CD14-positive monocyte (primary cell): ENCODE data around the gene SLC9C1. TPM values are rescaled to one million over a fixed set of nuclear protein-coding genes. Genes with fewer than 3 reads are reported as not detected.

Source experiments
- DNase-seq, 3 donors: peaks; one replicate each; pipeline ENCODE4 v3.0.0-alpha.2; 2011 to 2022
- H2AFZ ChIP-seq: 2 replicates; pipeline ENCODE4 v1.6.0; 2012; ENCODE audit warnings: mild to moderate bottlenecking, low read depth, low read length, inconsistent platforms; ENCODE audit not compliant: insufficient read depth, poor library complexity, severe bottlenecking
- H3K27ac ChIP-seq, 2 donors: 1 replicate in 1 of 2; 2 replicates in 1 of 2; pipeline ENCODE4 v1.5.1; 2012 to 2013; ENCODE audit warnings: low read length in 2 of 2, control low read depth in 1 of 2, inconsistent platforms in 1 of 2, low read depth in 1 of 2, mild to moderate bottlenecking in 1 of 2
- H3K27me3 ChIP-seq, 2 donors: one replicate each; pipeline versions ENCODE4 v1.6.0 to v1.6.1; 2011 to 2013; ENCODE audit warnings: low read length in 2 of 2; ENCODE audit not compliant: control insufficient read depth in 2 of 2, insufficient read depth in 2 of 2
- H3K36me3 ChIP-seq, 2 donors: replicated peaks in 1 of 2; 1 replicate in 1 of 2; 2 replicates in 1 of 2; pipeline versions ENCODE4 v1.5.1 to v1.6.1; 2012 to 2013; ENCODE audit warnings: low read length in 2 of 2, control low read depth in 1 of 2, inconsistent platforms in 1 of 2, mild to moderate bottlenecking in 1 of 2; ENCODE audit not compliant: insufficient read depth in 2 of 2, control insufficient read depth in 1 of 2
- H3K4me1 ChIP-seq, 2 donors: 1 replicate in 1 of 2; 2 replicates in 1 of 2; pipeline versions ENCODE4 v1.5.1 to v1.6.1; 2012 to 2013; ENCODE audit warnings: low read length in 2 of 2, control low read depth in 1 of 2, inconsistent platforms in 1 of 2, mild to moderate bottlenecking in 1 of 2, moderate library complexity in 1 of 2; ENCODE audit not compliant: insufficient read depth in 2 of 2, control insufficient read depth in 1 of 2
- H3K4me2 ChIP-seq: replicated peaks from 2 replicates; pipeline ENCODE3; 2012; ENCODE audit warnings: low read length, moderate library complexity, mild to moderate bottlenecking; ENCODE audit not compliant: poor library complexity, severe bottlenecking; ENCODE audit errors: extremely low read depth
- H3K4me3 ChIP-seq, 3 experiments: fragments of 200-600 bp in 1 of 3; sonication (generic) in 1 of 3; replicated peaks in 1 of 3; 1 replicate in 2 of 3; 2 replicates in 1 of 3; pipeline ENCODE4 v1.5.1; 2011 to 2013; ENCODE audit warnings: low read length in 3 of 3, mild to moderate bottlenecking in 3 of 3, control low read depth in 2 of 3, low read depth in 2 of 3, inconsistent platforms in 1 of 3, moderate library complexity in 1 of 3
- H3K79me2 ChIP-seq: 2 replicates; pipeline ENCODE4 v1.6.0; 2012; ENCODE audit warnings: mild to moderate bottlenecking, control low read depth, inconsistent platforms, low read length, moderate library complexity; ENCODE audit not compliant: insufficient read depth
- H3K9ac ChIP-seq: 2 replicates; pipeline ENCODE4 v1.6.0; 2017; ENCODE audit warnings: low read length, mild to moderate bottlenecking; ENCODE audit not compliant: insufficient read depth, poor library complexity, severe bottlenecking
- H3K9me3 ChIP-seq, 2 donors: replicated peaks in 1 of 2; 1 replicate in 1 of 2; 2 replicates in 1 of 2; pipeline versions ENCODE4 v1.5.1 to v1.6.1; 2012 to 2013; ENCODE audit warnings: low read length in 2 of 2, control low read depth in 1 of 2; ENCODE audit not compliant: control insufficient read depth in 1 of 2, insufficient read depth in 1 of 2
- H4K20me1 ChIP-seq: 2 replicates; pipeline ENCODE4 v1.6.0; 2012; ENCODE audit warnings: mild to moderate bottlenecking, low read length, control low read depth, moderate library complexity; ENCODE audit not compliant: insufficient read depth
- H3K27ac Mint-ChIP-seq, 7 donors: one replicate each; pipeline ENCODE4 v1.8.0; 2020; ENCODE audit warnings: mild to moderate bottlenecking in 7 of 7, mixed read lengths in 7 of 7, moderate library complexity in 6 of 7, inconsistent platforms in 2 of 7
- H3K27me3 Mint-ChIP-seq, 3 donors: one replicate each; pipeline ENCODE4 v1.8.0; 2021 to 2022; ENCODE audit warnings: low read depth in 3 of 3, mild to moderate bottlenecking in 3 of 3, mixed read lengths in 3 of 3, moderate library complexity in 3 of 3, inconsistent platforms in 1 of 3
- H3K36me3 Mint-ChIP-seq, 2 donors: one replicate each; pipeline ENCODE4 v1.8.0; 2020; ENCODE audit warnings: mixed read lengths in 2 of 2, inconsistent platforms in 1 of 2, mild to moderate bottlenecking in 1 of 2
- H3K4me1 Mint-ChIP-seq: one replicate; pipeline ENCODE4 v1.8.0; 2020; ENCODE audit warnings: mild to moderate bottlenecking, mixed read lengths
- H3K4me3 Mint-ChIP-seq, 2 donors: one replicate each; pipeline ENCODE4 v1.8.0; 2020; ENCODE audit warnings: mild to moderate bottlenecking in 2 of 2, mixed read lengths in 2 of 2, moderate library complexity in 1 of 2
- H3K9me3 Mint-ChIP-seq, 7 donors: one replicate each; pipeline ENCODE4 v1.8.0; 2020 to 2022; ENCODE audit warnings: mixed read lengths in 7 of 7, mild to moderate bottlenecking in 6 of 7, moderate library complexity in 6 of 7, inconsistent platforms in 2 of 7
- WGBS: methylation state at CpG from one replicate; pipeline ENCODE4 v1.1.5; 2013; ENCODE audit warnings: missing lambda C conversion rate; ENCODE audit not compliant: insufficient coverage; 5-methylcytosine and 5-hydroxymethylcytosine counted together
- intact Hi-C, 2 donors: fragments of 100-400 bp; cut with micrococcal nuclease; formaldehyde crosslinking; loops; one replicate each; pipeline versions ENCODE4 v1.15.0 to v1.15.1; 2023
- polyA plus RNA-seq, 3 donors: library from polyadenylated mRNA; depleted of rRNA in 1 of 3; unstranded in 2 of 3; stranded (reverse) in 1 of 3; fragments of 300-500 nt in 2 of 3; fragments of >200 nt in 1 of 3; fragmentation: Illumina TruSeq in 2 of 3; gene quantifications; 1 replicate in 2 of 3; 2 replicates in 1 of 3; pipeline ENCODE4 v1.2.3, GENCODE V29; 2012 to 2021
- TF ChIP-seq, protein P1 (sequence below): fragments of 200-600 bp; IDR thresholded peaks from one replicate; pipeline ENCODE4 v1.8.0; 2022; ENCODE audit warnings: antibody characterized with exemption, mild to moderate bottlenecking

SLC9C1 gene
- polyA plus RNA-seq, 3 donors: not detected

DNA sequence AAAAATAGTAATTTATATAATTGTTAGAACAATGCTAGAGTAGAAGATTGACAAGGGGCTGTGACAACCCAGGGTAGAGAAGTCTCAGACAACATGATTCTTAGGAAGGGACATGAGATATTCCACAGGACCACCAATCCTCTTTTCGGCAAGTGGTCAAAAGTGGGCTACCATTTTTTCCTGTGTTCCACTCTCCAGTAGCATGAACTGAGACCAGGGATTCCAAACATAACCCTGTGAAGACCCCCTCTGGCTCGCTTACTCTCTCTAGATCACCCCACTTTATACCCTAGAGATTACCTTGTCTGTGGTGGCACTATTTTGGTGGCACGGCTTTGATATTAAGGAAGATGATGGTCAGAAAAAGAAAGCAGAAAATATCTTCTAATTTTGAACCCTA is 161.9 kb downstream of the SLC9C1 start:
- Histone ChIP-seq H2AFZ (no peak overlapping the region), H3K27ac (peak overlapping the region in 1 of 2 donors; percentile 72), H3K27me3 (no peaks in the 10 kb centered on the region), H3K9ac (no peak overlapping the region), H3K4me1 (peaks cover 24 to 42% of the 10 kb centered on the region in 2 donors), H3K9me3 (no peaks in the 10 kb centered on the region), H4K20me1 (no peaks in the 10 kb centered on the region), H3K4me2 (no peak overlapping the region), H3K36me3 (no peaks in the 10 kb centered on the region), H3K79me2 (no peaks in the 10 kb centered on the region), H3K4me3 (no peak overlapping the region)
- TF ChIP-seq, protein P1, sequence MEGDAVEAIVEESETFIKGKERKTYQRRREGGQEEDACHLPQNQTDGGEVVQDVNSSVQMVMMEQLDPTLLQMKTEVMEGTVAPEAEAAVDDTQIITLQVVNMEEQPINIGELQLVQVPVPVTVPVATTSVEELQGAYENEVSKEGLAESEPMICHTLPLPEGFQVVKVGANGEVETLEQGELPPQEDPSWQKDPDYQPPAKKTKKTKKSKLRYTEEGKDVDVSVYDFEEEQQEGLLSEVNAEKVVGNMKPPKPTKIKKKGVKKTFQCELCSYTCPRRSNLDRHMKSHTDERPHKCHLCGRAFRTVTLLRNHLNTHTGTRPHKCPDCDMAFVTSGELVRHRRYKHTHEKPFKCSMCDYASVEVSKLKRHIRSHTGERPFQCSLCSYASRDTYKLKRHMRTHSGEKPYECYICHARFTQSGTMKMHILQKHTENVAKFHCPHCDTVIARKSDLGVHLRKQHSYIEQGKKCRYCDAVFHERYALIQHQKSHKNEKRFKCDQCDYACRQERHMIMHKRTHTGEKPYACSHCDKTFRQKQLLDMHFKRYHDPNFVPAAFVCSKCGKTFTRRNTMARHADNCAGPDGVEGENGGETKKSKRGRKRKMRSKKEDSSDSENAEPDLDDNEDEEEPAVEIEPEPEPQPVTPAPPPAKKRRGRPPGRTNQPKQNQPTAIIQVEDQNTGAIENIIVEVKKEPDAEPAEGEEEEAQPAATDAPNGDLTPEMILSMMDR: no peak
- Mint-ChIP-seq H3K36me3 (no peaks in the 10 kb centered on the region), H3K27ac (peak overlapping the region in 2 of 7 donors; percentile 35 to 57), H3K4me3 (no peak overlapping the region), H3K4me1 (peaks cover 50% of the 10 kb centered on the region), H3K27me3 (peaks cover 0 to 4% (median 0%) of the 10 kb centered on the region in 3 donors), H3K9me3 (no peaks in the 10 kb centered on the region)
- no peak for DNase-seq
- 100% methylated on average over 1 of the region's 3 CpGs for WGBS
- intact Hi-C loops: no loop called here

DNA sequence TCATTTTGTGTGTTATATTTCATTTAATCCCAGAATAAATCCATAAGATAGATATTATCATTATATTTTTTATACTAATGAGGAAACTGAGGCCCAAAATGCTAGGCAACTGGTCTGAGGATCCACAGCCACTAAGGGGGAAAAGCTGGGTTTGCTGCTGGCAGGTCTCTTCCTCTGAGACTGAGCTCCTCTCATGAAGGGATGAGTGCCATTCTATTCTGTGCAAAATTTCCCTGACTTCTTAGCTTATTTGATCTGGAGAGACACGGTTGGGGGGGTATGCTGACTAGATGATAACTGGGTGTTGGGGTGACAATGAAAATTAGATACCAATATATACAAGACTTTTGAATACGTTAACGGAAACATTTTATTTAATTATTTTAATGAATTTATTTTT is 162.9 kb downstream of the SLC9C1 start:
- Mint-ChIP-seq H3K9me3 (no peaks in the 10 kb centered on the region), H3K4me1 (peaks cover 57% of the 10 kb centered on the region), H3K36me3 (no peaks in the 10 kb centered on the region), H3K27me3 (peaks cover 0 to 4% (median 2%) of the 10 kb centered on the region in 3 donors), H3K27ac (peak overlapping the region in 2 of 7 donors; percentile 23 to 73), H3K4me3 (no peak overlapping the region)
- Histone ChIP-seq H3K4me3 (no peak overlapping the region), H3K9me3 (no peaks in the 10 kb centered on the region), H3K27me3 (no peaks in the 10 kb centered on the region), H4K20me1 (no peaks in the 10 kb centered on the region), H3K4me2 (no peak overlapping the region), H3K9ac (no peak overlapping the region), H3K27ac (no peak overlapping the region), H3K79me2 (no peaks in the 10 kb centered on the region), H3K4me1 (peaks cover 26 to 50% of the 10 kb centered on the region in 2 donors), H2AFZ (no peak overlapping the region), H3K36me3 (no peaks in the 10 kb centered on the region)
- DNase-seq: no peak
- TF ChIP-seq, protein P1: no peak
- no CpG with 5 or more reads among the region's 3 CpGs for WGBS
- intact Hi-C loops: no loop called here
